SK-N-SH (cell line): ENCODE data around the gene THSD4. TPM values are rescaled to one million over a fixed set of nuclear protein-coding genes. Genes with fewer than 3 reads are reported as not detected.

ENCODE experiments used
- CTCF ChIA-PET: fragments of 300-600, 350-600 bp; formaldehyde crosslinking; extraction: SDS; loops from one replicate; lab custom pipeline; 2021; lab: Yijun Ruan, JAX
- POLR2A ChIA-PET: fragments of 350-600 bp; sonication (Branson Sonifier 250); formaldehyde crosslinking; extraction: SDS; loops from one replicate; lab custom pipeline; 2020; ENCODE audit warnings: antibody characterized with exemption, inconsistent platforms; lab: Yijun Ruan, JAX
- DNase-seq: peaks from one replicate; pipeline ENCODE4 v3.0.0; 2012
- H2AFZ ChIP-seq: fragments of 200-600 bp; sonication (generic); 2 replicates; pipeline ENCODE4 v1.8.1; 2016; ENCODE audit warnings: antibody characterized with exemption, mild to moderate bottlenecking, low read depth
- H3F3A ChIP-seq: fragments of 200-600 bp; sonication (generic); replicated peaks from 2 replicates; pipeline ENCODE3; 2016; ENCODE audit warnings: antibody characterized with exemption, mild to moderate bottlenecking; ENCODE audit not compliant: insufficient read depth
- H3K27ac ChIP-seq, 2 experiments: fragments of 200-500 bp in 1 of 2; fragments of 200-600 bp in 1 of 2; sonication (Bioruptor generic) in 1 of 2; sonication (generic), shearing (Covaris generic) in 1 of 2; 2 replicates each; pipeline versions ENCODE4 v1.5.1 to v1.6.1; 2014 to 2016; ENCODE audit warnings: low read depth in 2 of 2, inconsistent platforms in 1 of 2, low read length in 1 of 2, mild to moderate bottlenecking in 1 of 2, mixed read lengths in 1 of 2
- H3K27me3 ChIP-seq: fragments of 200-600 bp; sonication (generic), shearing (Covaris generic); 2 replicates; pipeline ENCODE4 v1.6.1; 2016; ENCODE audit warnings: mixed run types; ENCODE audit not compliant: insufficient read depth
- H3K36me3 ChIP-seq, 2 experiments: fragments of 200-500 bp in 1 of 2; fragments of 200-600 bp in 1 of 2; sonication (Bioruptor generic) in 1 of 2; sonication (generic) in 1 of 2; replicated peaks in 1 of 2; 2 replicates each; pipeline versions ENCODE3 to v1.5.1; 2014 to 2016; ENCODE audit warnings: low read length in 1 of 2, mild to moderate bottlenecking in 1 of 2; ENCODE audit not compliant: insufficient read depth in 2 of 2, control insufficient read depth in 1 of 2
- H3K4me1 ChIP-seq, 2 experiments: fragments of 200-500 bp in 1 of 2; fragments of 200-600 bp in 1 of 2; sonication (Bioruptor generic) in 1 of 2; sonication (generic), shearing (Covaris generic) in 1 of 2; 2 replicates each; pipeline versions ENCODE4 v1.5.1 to v1.6.1; 2014 to 2016; ENCODE audit warnings: low read depth in 1 of 2, low read length in 1 of 2, mixed run types in 1 of 2; ENCODE audit not compliant: insufficient read depth in 2 of 2, control insufficient read depth in 1 of 2
- H3K4me2 ChIP-seq: fragments of 200-600 bp; sonication (generic), shearing (Covaris generic); 2 replicates; pipeline ENCODE4 v1.6.1; 2017; ENCODE audit warnings: mixed run types
- H3K4me3 ChIP-seq, 2 experiments: fragments of 200-500 bp in 1 of 2; fragments of 200-600 bp in 1 of 2; sonication (Bioruptor generic) in 1 of 2; sonication (generic), shearing (Covaris generic) in 1 of 2; 2 replicates each; pipeline versions ENCODE4 v1.5.1 to v1.8.1; 2014 to 2016; ENCODE audit warnings: low read depth in 2 of 2, inconsistent platforms in 1 of 2, low read length in 1 of 2, mild to moderate bottlenecking in 1 of 2, mixed read lengths in 1 of 2, moderate library complexity in 1 of 2
- H3K79me2 ChIP-seq: fragments of 200-600 bp; sonication (generic); 2 replicates; pipeline ENCODE4 v1.8.1; 2017; ENCODE audit warnings: mild to moderate bottlenecking; ENCODE audit not compliant: insufficient read depth
- H3K9ac ChIP-seq: fragments of 200-600 bp; sonication (generic); 2 replicates; pipeline ENCODE4 v1.6.1; 2017; ENCODE audit warnings: mixed run types
- H3K9me2 ChIP-seq: fragments of 200-600 bp; sonication (generic); 2 replicates; pipeline ENCODE4 v1.6.1; 2017; ENCODE audit warnings: mixed run types
- H3K9me3 ChIP-seq: fragments of 200-600 bp; sonication (generic); 2 replicates; pipeline ENCODE4 v1.6.1; 2017; ENCODE audit warnings: mixed run types, mild to moderate bottlenecking, moderate library complexity
- H4K20me1 ChIP-seq: fragments of 200-600 bp; sonication (generic); 2 replicates; pipeline ENCODE4 v1.6.1; 2017; ENCODE audit warnings: mild to moderate bottlenecking, mixed run types; ENCODE audit not compliant: insufficient read depth
- CTCF ChIP-seq: fragments of 200-600 bp; sonication (generic); IDR thresholded peaks from 2 replicates; pipeline ENCODE4 v1.6.1; 2017; ENCODE audit warnings: antibody characterized with exemption, mild to moderate bottlenecking, moderate library complexity
- EP300 ChIP-seq, 2 experiments: IDR thresholded peaks; 2 replicates each; pipeline versions ENCODE4 v1.4.0 to v1.6.1; 2012; ENCODE audit warnings: borderline replicate concordance in 1 of 2, low read depth in 1 of 2, low read length in 1 of 2
- EZH2phosphoT487 ChIP-seq: fragments of 200-600 bp; sonication (generic); IDR thresholded peaks from 2 replicates; pipeline ENCODE4 v1.6.1; 2017; ENCODE audit warnings: low read depth, mixed run types, mild to moderate bottlenecking, antibody characterized with exemption, moderate library complexity, borderline replicate concordance
- FOXJ3 ChIP-seq: sonication (generic); formaldehyde crosslinking; IDR thresholded peaks from 2 replicates; pipeline ENCODE4 v1.5.1; 2020; ENCODE audit warnings: mild to moderate bottlenecking, missing genetic modification reagents
- FOXM1 ChIP-seq: IDR thresholded peaks from 2 replicates; pipeline ENCODE4 v1.4.0; 2012; ENCODE audit warnings: low read depth, mild to moderate bottlenecking
- GATA2 ChIP-seq: sonication (generic); formaldehyde crosslinking; IDR thresholded peaks from 2 replicates; pipeline ENCODE4 v1.5.0; 2020; ENCODE audit warnings: mild to moderate bottlenecking, missing genetic modification reagents
- IRF3 ChIP-seq: fragments of 150-350 bp; IDR thresholded peaks from 2 replicates; pipeline ENCODE4 v1.6.1; 2016; ENCODE audit warnings: mild to moderate bottlenecking, low read depth, low read length
- JUND ChIP-seq: IDR thresholded peaks from 2 replicates; pipeline ENCODE4 v1.4.0; 2012
- MAX ChIP-seq: IDR thresholded peaks from 2 replicates; pipeline ENCODE4 v1.4.0; 2012; ENCODE audit warnings: low read depth
- MEF2A ChIP-seq: IDR thresholded peaks from 2 replicates; pipeline ENCODE4 v1.4.0; 2012; ENCODE audit warnings: low read depth, borderline replicate concordance
- NFIC ChIP-seq: IDR thresholded peaks from 2 replicates; pipeline ENCODE4 v1.4.0; 2012; ENCODE audit warnings: borderline replicate concordance
- NRF1 ChIP-seq: IDR thresholded peaks from 2 replicates; pipeline ENCODE4 v1.6.1; 2012; ENCODE audit warnings: low read depth, mild to moderate bottlenecking, low read length
- RXRA ChIP-seq: IDR thresholded peaks from 2 replicates; pipeline ENCODE4 v1.4.0; 2012; ENCODE audit warnings: low read depth, mild to moderate bottlenecking, borderline replicate concordance
- TAF1 ChIP-seq: IDR thresholded peaks from 2 replicates; pipeline ENCODE4 v1.6.1; 2012; ENCODE audit warnings: low read depth, mild to moderate bottlenecking, low read length, moderate library complexity, borderline replicate concordance
- TEAD4 ChIP-seq: IDR thresholded peaks from 2 replicates; pipeline ENCODE4 v1.4.0; 2012; ENCODE audit warnings: mild to moderate bottlenecking, borderline replicate concordance; ENCODE audit not compliant: insufficient read depth
- USF2 ChIP-seq: fragments of 150-350 bp; IDR thresholded peaks from 2 replicates; pipeline ENCODE4 v1.6.1; 2017; ENCODE audit warnings: antibody characterized with exemption, low read length, low read depth, borderline replicate concordance
- WGBS: methylation state at CpG from one replicate; pipeline ENCODE4 v1.1.6; 2017; ENCODE audit warnings: low lambda C conversion rate; 5-methylcytosine and 5-hydroxymethylcytosine counted together
- polyA plus RNA-seq, 3 experiments: library from polyadenylated mRNA; depleted of rRNA; stranded (reverse); fragments of >200 nt; gene quantifications; 2 replicates each; pipeline ENCODE4 v1.2.3, GENCODE V29; 2012

Gene THSD4
- polyA plus RNA-seq, 1 of the 3 experiments (the other 2 are of a cell fraction): 79.1 TPM

GRCh38 chr15:71431343-71432336, 316.4 kb downstream of the THSD4 start:
- no peak for DNase-seq
- no peak overlapping the region for H3K9ac ChIP-seq
- H3K4me3 ChIP-seq: no peak overlapping the region
- H3K4me1 ChIP-seq: no peaks in the 10 kb centered on the region; a peak in 1 of 4 replicates
- H3K9me3 ChIP-seq: no peaks in the 10 kb centered on the region
- H3K4me2 ChIP-seq: no peak overlapping the region
- H3K27me3 ChIP-seq: no peaks in the 10 kb centered on the region
- H4K20me1 ChIP-seq: no peaks in the 10 kb centered on the region
- no peaks in the 10 kb centered on the region for H3F3A ChIP-seq
- no peaks in the 10 kb centered on the region for H3K9me2 ChIP-seq
- no peak overlapping the region; a peak in 1 of 4 replicates for H3K27ac ChIP-seq
- H2AFZ ChIP-seq: no peak overlapping the region
- POLR2A ChIA-PET: no interaction called here
- no peak for TF ChIP-seq JUND
- no peak for TF ChIP-seq NRF1
- no peak for TF ChIP-seq CTCF
- TF ChIP-seq EP300 (IDR thresholded peaks at IDR 0.05; ENCODE audit: borderline replicate concordance in 1 of 2, low read depth in 1 of 2, low read length in 1 of 2): no peak
- TF ChIP-seq NFIC: no peak
- no peak for TF ChIP-seq MAX
- no peak for TF ChIP-seq MEF2A
- no peak for TF ChIP-seq IRF3
- TF ChIP-seq RXRA: no peak
- TF ChIP-seq EZH2phosphoT487: no peak
- no peak for TF ChIP-seq FOXJ3 (CRISPR knock-in tag)
- TF ChIP-seq GATA2 (CRISPR knock-in tag): no peak
- TF ChIP-seq TAF1: no peak
- TF ChIP-seq FOXM1: no peak
- TF ChIP-seq TEAD4: no peak
- TF ChIP-seq USF2: no peak
- TF ChIP-seq, all 33 proteins: peak for 0
- CTCF ChIA-PET: interaction anchor here (0.6 to 2.2 kb wide), 3 partner anchors 9 to 45 kb away, joined by 3 to 13 read pairs (median 4); no protein-coding TSS in a partner anchor
- 86% methylated on average over 8 of the region's 8 CpGs for WGBS
- Histone ChIP-seq H3K79me2 (no peaks in the 10 kb centered on the region), H3K36me3 (peaks cover 0 to 7% of the 10 kb centered on the region in 2 experiments)
